BJ (cell line): ENCODE measurements around the gene ARMC9. TPM values are rescaled to one million over a fixed set of nuclear protein-coding genes. Genes with fewer than 3 reads are reported as not detected.

Experiments
- CTCF ChIA-PET: fragments of 350-600 bp; formaldehyde crosslinking; extraction: SDS; loops from one replicate; lab custom pipeline; 2021; ENCODE audit warnings: antibody characterized with exemption, inconsistent platforms; lab: Yijun Ruan, JAX
- POLR2A ChIA-PET: fragments of 300-600 bp; sonication (Branson Sonifier 250); formaldehyde crosslinking; extraction: SDS; loops from one replicate; lab custom pipeline; 2021; ENCODE audit warnings: antibody characterized with exemption; lab: Charles Lee
- DNase-seq: peaks from one replicate; pipeline ENCODE4 v3.0.0-alpha.2; 2011; ENCODE audit warnings: low read depth
- H3K27me3 ChIP-seq: 2 replicates; pipeline ENCODE4 v1.6.0; 2011; ENCODE audit warnings: low read length; ENCODE audit not compliant: control insufficient read depth, insufficient read depth
- H3K36me3 ChIP-seq: 2 replicates; pipeline ENCODE4 v1.5.1; 2011; ENCODE audit warnings: low read length; ENCODE audit not compliant: control insufficient read depth, insufficient read depth
- H3K4me3 ChIP-seq: 2 replicates; pipeline ENCODE4 v1.5.1; 2011; ENCODE audit warnings: low read depth, mild to moderate bottlenecking, control low read depth, low read length
- CTCF ChIP-seq: IDR thresholded peaks from 2 replicates; pipeline ENCODE4 v1.5.1; 2011; ENCODE audit warnings: low read depth, mild to moderate bottlenecking, control low read depth, inconsistent platforms, low read length, moderate library complexity; ENCODE audit not compliant: insufficient read depth
- polyA plus RNA-seq: library from polyadenylated mRNA; depleted of rRNA; stranded (reverse); fragments of >200 nt; gene quantifications from 2 replicates; pipeline ENCODE4 v1.2.3, GENCODE V29; 2011

ARMC9 gene
- polyA plus RNA-seq, 1 experiment, result 83.1 TPM

GRCh38 chr2:231357931-231358330 is 159.5 kb downstream of the ARMC9 start:
- no peak for DNase-seq
- Histone ChIP-seq H3K36me3 (peaks cover 10% of the 10 kb centered on the region), H3K4me3 (no peak overlapping the region), H3K27me3 (no peaks in the 10 kb centered on the region)
- ChIA-PET POLR2A (no interaction called here), CTCF (no interaction called here)
- no peak for TF ChIP-seq CTCF

- CTCF ChIA-PET, result interaction anchor here (0.9 to 1.3 kb wide), 3 partner anchors 12 to 53 kb away, joined by 3 read pairs; no protein-coding TSS in a partner anchor
- peaks cover 12% of the 10 kb centered on the region for H3K36me3 ChIP-seq
- no peak for DNase-seq
- no peak overlapping the region for H3K4me3 ChIP-seq
- POLR2A ChIA-PET, result no interaction called here
- TF ChIP-seq CTCF, result no peak
- no peaks in the 10 kb centered on the region for H3K27me3 ChIP-seq
These were observed 161.0 kb downstream of the ARMC9 start for GRCh38 chr2:231359441-231359840.

- peaks cover 12% of the 10 kb centered on the region for H3K36me3 ChIP-seq
- no peak for DNase-seq
- CTCF ChIA-PET, result interaction anchor here (0.9 kb wide), 1 partner anchor 46 kb away, joined by 3 read pairs; no protein-coding TSS in a partner anchor
- H3K4me3 ChIP-seq, result no peak overlapping the region
- H3K27me3 ChIP-seq, result no peaks in the 10 kb centered on the region
- POLR2A ChIA-PET, result no interaction called here
- no peak for TF ChIP-seq CTCF
These were observed 161.5 kb downstream of the ARMC9 start for GRCh38 chr2:231359948-231360347.

GRCh38 chr2:231360401-231360800 is 162.0 kb downstream of the ARMC9 start:
- ChIA-PET POLR2A (no interaction called here), CTCF (no interaction called here)
- H3K4me3 ChIP-seq, result no peak overlapping the region
- TF ChIP-seq CTCF, result no peak
- no peaks in the 10 kb centered on the region for H3K27me3 ChIP-seq
- peaks cover 12% of the 10 kb centered on the region for H3K36me3 ChIP-seq
- no peak for DNase-seq

- POLR2A ChIA-PET, result no interaction called here
- Histone ChIP-seq H3K4me3 (no peak overlapping the region), H3K27me3 (no peaks in the 10 kb centered on the region), H3K36me3 (peaks cover 12% of the 10 kb centered on the region)
- TF ChIP-seq CTCF, result no peak
- CTCF ChIA-PET, result no interaction called here
- DNase-seq, result no peak
These were observed 162.5 kb downstream of the ARMC9 start for GRCh38 chr2:231360881-231361371.
